ENCODE results near the gene ARAP2. TPM values are rescaled to one million over a fixed set of nuclear protein-coding genes. Genes with fewer than 3 reads are reported as not detected.

The ARAP2 gene
- total RNA-seq, 5 donors from 2014 or later (not counting 1 experiment from before 2014, with no cell fraction given): 41.2 to 94.3 (median 61.0) TPM

DNA sequence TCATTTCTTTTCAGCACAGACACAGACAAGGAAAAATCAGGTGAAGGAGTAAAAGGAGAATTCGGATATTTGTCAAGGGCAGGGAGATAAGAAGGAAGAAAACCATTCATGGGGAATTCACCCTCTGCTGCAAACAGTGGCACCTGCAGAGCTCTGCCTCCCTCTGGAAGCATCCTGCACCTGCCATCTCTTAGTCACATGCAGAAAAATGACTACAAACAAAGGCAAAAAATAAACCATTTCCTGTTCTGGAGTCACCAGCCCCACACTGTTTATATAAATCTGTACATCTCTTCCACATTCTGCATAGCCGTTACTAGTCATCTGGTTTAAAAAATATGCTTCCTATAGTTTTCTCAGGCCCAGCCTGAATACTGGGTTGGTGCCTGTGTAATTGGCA is 205.3 kb downstream of the ARAP2 start:
- no peak for DNase-seq
- H3K27ac ChIP-seq (ENCODE audit: low read length): no peak overlapping the region
- H3K27me3 ChIP-seq (replicated peaks in 1 of 2; ENCODE audit: control insufficient read depth in 2 of 2, extremely low read depth in 1 of 2, insufficient read depth in 2 of 2, low read length in 1 of 2): no peaks in the 10 kb centered on the region
- Mint-ChIP-seq H3K9me3 (peaks cover 0 to 8% (median 0%) of the 10 kb centered on the region in 3 donors), H3K4me3 (no peak overlapping the region), H3K4me1 (no peaks in the 10 kb centered on the region), H3K27ac (no peak overlapping the region), H3K27me3 (no peaks in the 10 kb centered on the region), H3K36me3 (peaks cover 21% of the 10 kb centered on the region)
- ATAC-seq (replicated peaks in 1 of 4): no peak
- ChIA-PET POLR2A (no interaction called here), CTCF (no interaction called here)
- no CpG with 5 or more reads among the region's 2 CpGs for WGBS (ENCODE audit: insufficient coverage)
- H3K36me3 ChIP-seq (ENCODE audit: control insufficient read depth in 2 of 2, extremely low read depth in 1 of 2, insufficient read depth in 1 of 2, low read length in 1 of 2): no peaks in the 10 kb centered on the region
- no peaks in the 10 kb centered on the region for H3K9me3 ChIP-seq
- H3K4me3 ChIP-seq (ENCODE audit: control insufficient read depth in 1 of 2, extremely low read depth in 1 of 2, low read length in 1 of 2): no peak overlapping the region
- H3K4me1 ChIP-seq (ENCODE audit: control insufficient read depth in 1 of 2, extremely low read depth in 1 of 2, insufficient read depth in 2 of 2, low read length in 2 of 2): no peaks in the 10 kb centered on the region

DNA sequence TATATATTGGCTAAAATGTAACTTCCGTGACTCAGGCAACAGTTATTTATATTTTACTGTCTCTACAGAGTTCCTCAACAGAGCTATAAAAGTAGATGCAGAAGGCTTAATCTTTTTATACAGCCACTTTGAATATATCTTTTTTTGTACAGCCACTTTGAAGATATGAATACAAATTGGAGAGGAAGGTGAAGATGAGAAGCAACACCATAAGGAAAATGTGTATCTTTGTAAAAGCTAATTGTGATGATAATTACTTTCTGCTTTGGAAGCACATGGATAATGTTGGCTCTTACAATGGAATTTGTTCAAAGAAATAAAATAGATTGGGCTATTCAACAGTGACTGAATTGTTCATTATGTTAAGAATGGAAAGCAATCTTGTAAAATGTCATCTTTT is 205.8 kb downstream of the ARAP2 start:
- no CpG with 5 or more reads among the region's 1 CpG for WGBS (ENCODE audit: insufficient coverage)
- Mint-ChIP-seq H3K27me3 (no peaks in the 10 kb centered on the region), H3K4me1 (no peaks in the 10 kb centered on the region), H3K36me3 (peaks cover 21% of the 10 kb centered on the region), H3K27ac (no peak overlapping the region), H3K9me3 (peaks cover 0 to 13% (median 0%) of the 10 kb centered on the region in 3 donors), H3K4me3 (no peak overlapping the region)
- ChIA-PET POLR2A (no interaction called here), CTCF (no interaction called here)
- H3K27ac ChIP-seq (ENCODE audit: low read length): no peak overlapping the region
- no peaks in the 10 kb centered on the region for H3K4me1 ChIP-seq (ENCODE audit: control insufficient read depth in 1 of 2, extremely low read depth in 1 of 2, insufficient read depth in 2 of 2, low read length in 2 of 2)
- H3K36me3 ChIP-seq (ENCODE audit: control insufficient read depth in 2 of 2, extremely low read depth in 1 of 2, insufficient read depth in 1 of 2, low read length in 1 of 2): no peaks in the 10 kb centered on the region
- H3K4me3 ChIP-seq (ENCODE audit: control insufficient read depth in 1 of 2, extremely low read depth in 1 of 2, low read length in 1 of 2): no peak overlapping the region
- ATAC-seq (replicated peaks in 1 of 4) (no peak), DNase-seq (no peak)
- no peaks in the 10 kb centered on the region for H3K9me3 ChIP-seq
- no peaks in the 10 kb centered on the region for H3K27me3 ChIP-seq (replicated peaks in 1 of 2; ENCODE audit: control insufficient read depth in 2 of 2, extremely low read depth in 1 of 2, insufficient read depth in 2 of 2, low read length in 1 of 2)

DNA sequence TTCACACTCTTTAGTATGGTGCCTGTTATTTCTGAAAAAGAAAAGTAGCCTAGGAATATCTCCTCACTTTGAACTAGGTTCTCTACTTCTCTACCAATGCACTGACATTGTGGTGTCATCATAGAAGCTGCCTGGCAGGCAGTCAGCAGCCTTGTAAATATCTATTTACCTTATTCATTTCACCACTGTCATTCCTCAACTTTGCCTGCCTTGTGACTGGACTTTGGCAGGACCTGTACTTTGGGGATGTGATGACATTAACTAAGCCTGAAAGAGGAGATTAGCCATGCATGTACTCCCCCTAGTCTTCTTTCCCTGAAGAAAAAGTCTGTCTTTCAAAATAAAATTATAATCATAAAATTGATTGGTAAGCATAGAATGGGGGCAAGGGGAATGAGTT is 207.2 kb downstream of the ARAP2 start:
- Histone ChIP-seq H3K4me3 (ENCODE audit: control insufficient read depth in 1 of 2, extremely low read depth in 1 of 2, low read length in 1 of 2) (no peak overlapping the region), H3K27me3 (replicated peaks in 1 of 2; ENCODE audit: control insufficient read depth in 2 of 2, extremely low read depth in 1 of 2, insufficient read depth in 2 of 2, low read length in 1 of 2) (no peaks in the 10 kb centered on the region), H3K27ac (ENCODE audit: low read length) (no peak overlapping the region), H3K36me3 (ENCODE audit: control insufficient read depth in 2 of 2, extremely low read depth in 1 of 2, insufficient read depth in 1 of 2, low read length in 1 of 2) (no peaks in the 10 kb centered on the region), H3K4me1 (ENCODE audit: control insufficient read depth in 1 of 2, extremely low read depth in 1 of 2, insufficient read depth in 2 of 2, low read length in 2 of 2) (no peaks in the 10 kb centered on the region), H3K9me3 (no peaks in the 10 kb centered on the region)
- ChIA-PET POLR2A (interaction anchor here in 1 of 2 donors (0.6 kb wide), 1 partner anchor 108 kb away, joined by 3 read pairs; no protein-coding TSS in a partner anchor), CTCF (no interaction called here)
- Mint-ChIP-seq H3K27me3 (no peaks in the 10 kb centered on the region), H3K27ac (no peak overlapping the region), H3K4me1 (no peaks in the 10 kb centered on the region), H3K9me3 (peaks cover 0 to 13% (median 6%) of the 10 kb centered on the region in 3 donors), H3K36me3 (peaks cover 21% of the 10 kb centered on the region), H3K4me3 (no peak overlapping the region)
- DNase-seq (no peak), ATAC-seq (replicated peaks in 1 of 4) (no peak)

DNA sequence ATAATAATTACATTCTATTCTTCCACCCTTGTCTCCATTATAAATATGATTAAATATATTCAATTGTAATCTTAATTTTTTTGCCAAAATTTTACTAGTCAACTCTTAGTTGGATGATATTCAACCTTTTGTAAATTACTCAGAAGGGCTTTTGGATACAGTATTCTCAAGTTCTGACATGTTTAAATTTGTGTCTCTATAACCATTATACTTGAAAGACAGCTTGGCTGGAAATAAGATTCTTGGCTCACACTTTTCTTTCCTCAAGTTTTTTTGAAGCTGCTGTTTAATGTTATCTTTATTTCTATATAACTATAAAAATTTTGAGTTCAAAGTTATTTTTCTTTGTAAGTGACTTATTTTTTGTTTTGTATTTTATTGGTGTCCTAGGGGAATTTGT is 214.4 kb downstream of the ARAP2 start:
- Histone ChIP-seq H3K4me1 (ENCODE audit: control insufficient read depth in 1 of 2, extremely low read depth in 1 of 2, insufficient read depth in 2 of 2, low read length in 2 of 2) (no peaks in the 10 kb centered on the region), H3K9me3 (no peaks in the 10 kb centered on the region), H3K36me3 (ENCODE audit: control insufficient read depth in 2 of 2, extremely low read depth in 1 of 2, insufficient read depth in 1 of 2, low read length in 1 of 2) (no peaks in the 10 kb centered on the region), H3K27me3 (replicated peaks in 1 of 2; ENCODE audit: control insufficient read depth in 2 of 2, extremely low read depth in 1 of 2, insufficient read depth in 2 of 2, low read length in 1 of 2) (no peaks in the 10 kb centered on the region), H3K27ac (ENCODE audit: low read length) (no peak overlapping the region), H3K4me3 (ENCODE audit: control insufficient read depth in 1 of 2, extremely low read depth in 1 of 2, low read length in 1 of 2) (no peak overlapping the region)
- no peaks in the 10 kb centered on the region for H3K36me3 Mint-ChIP-seq
- ChIA-PET CTCF (no interaction called here), POLR2A (no interaction called here)
- peaks cover 0 to 12% (median 6%) of the 10 kb centered on the region in 3 donors for H3K9me3 Mint-ChIP-seq
- no peak overlapping the region for H3K4me3 Mint-ChIP-seq
- DNase-seq (no peak), ATAC-seq (replicated peaks in 1 of 4) (no peak)
- no peaks in the 10 kb centered on the region for H3K27me3 Mint-ChIP-seq
- no peaks in the 10 kb centered on the region for H3K4me1 Mint-ChIP-seq
- H3K27ac Mint-ChIP-seq: no peak overlapping the region

DNA sequence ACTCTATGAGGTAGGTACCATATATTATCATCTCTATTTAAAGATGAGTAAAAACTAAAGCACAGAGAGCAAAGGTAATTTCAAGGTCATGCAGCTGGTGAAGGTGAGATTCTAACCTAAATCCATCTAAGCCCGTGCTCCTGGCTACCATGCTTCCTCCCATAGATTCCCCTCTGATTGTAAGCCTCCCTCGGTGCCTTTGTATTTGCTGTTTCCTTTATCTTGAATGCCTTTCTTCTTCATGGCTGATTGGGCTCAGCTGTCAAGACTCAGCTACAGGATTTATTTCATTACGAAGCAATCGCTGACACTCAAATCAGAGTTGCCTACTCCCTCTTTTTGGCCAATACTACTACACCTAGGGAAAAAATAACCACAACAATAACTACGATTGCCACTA is 217.1 kb downstream of the ARAP2 start:
- Histone ChIP-seq H3K4me3 (ENCODE audit: control insufficient read depth in 1 of 2, extremely low read depth in 1 of 2, low read length in 1 of 2) (no peak overlapping the region), H3K36me3 (ENCODE audit: control insufficient read depth in 2 of 2, extremely low read depth in 1 of 2, insufficient read depth in 1 of 2, low read length in 1 of 2) (no peaks in the 10 kb centered on the region), H3K4me1 (ENCODE audit: control insufficient read depth in 1 of 2, extremely low read depth in 1 of 2, insufficient read depth in 2 of 2, low read length in 2 of 2) (no peaks in the 10 kb centered on the region), H3K27me3 (replicated peaks in 1 of 2; ENCODE audit: control insufficient read depth in 2 of 2, extremely low read depth in 1 of 2, insufficient read depth in 2 of 2, low read length in 1 of 2) (no peaks in the 10 kb centered on the region), H3K27ac (ENCODE audit: low read length) (no peak overlapping the region), H3K9me3 (no peaks in the 10 kb centered on the region)
- H3K27me3 Mint-ChIP-seq: no peaks in the 10 kb centered on the region
- CTCF ChIA-PET: no interaction called here
- no peak overlapping the region for H3K4me3 Mint-ChIP-seq
- no peaks in the 10 kb centered on the region for H3K9me3 Mint-ChIP-seq
- DNase-seq (no peak), ATAC-seq (replicated peaks in 1 of 4) (no peak)
- H3K27ac Mint-ChIP-seq: no peak overlapping the region
- POLR2A ChIA-PET: no interaction called here
- no peaks in the 10 kb centered on the region for H3K36me3 Mint-ChIP-seq
- WGBS (ENCODE audit: insufficient coverage): 93% methylated on average over 4 of the region's 5 CpGs
- no peaks in the 10 kb centered on the region for H3K4me1 Mint-ChIP-seq

DNA sequence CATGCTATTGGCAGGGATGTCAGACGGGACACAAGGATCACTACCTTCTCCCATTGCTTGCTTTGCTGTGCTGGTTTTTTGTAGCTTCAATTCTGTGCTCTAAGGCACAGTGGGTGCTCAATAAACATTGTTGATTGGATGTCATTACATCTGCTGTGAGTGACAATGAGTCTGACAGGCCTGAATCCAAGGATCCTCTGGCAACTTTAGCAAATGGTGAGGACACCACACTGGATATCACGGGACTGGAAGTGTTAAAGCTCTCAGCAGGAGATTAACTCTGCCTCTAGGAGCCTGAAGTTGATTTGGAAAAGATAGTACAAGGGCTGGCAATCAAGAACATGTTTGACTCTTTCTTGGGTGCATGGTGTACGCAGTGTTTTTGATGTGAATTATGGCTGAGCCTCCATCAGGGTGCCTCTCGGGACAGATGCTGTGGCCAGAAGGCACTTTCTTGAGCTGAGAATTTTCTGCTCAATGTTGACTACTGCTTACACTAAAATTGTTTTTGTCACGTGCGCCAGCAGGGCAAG is 217.9 kb downstream of the ARAP2 start:
- DNase-seq: no peak
- no peak for ATAC-seq (replicated peaks in 1 of 4)
- no peaks in the 10 kb centered on the region for H3K9me3 Mint-ChIP-seq
- Histone ChIP-seq H3K27me3 (replicated peaks in 1 of 2; ENCODE audit: control insufficient read depth in 2 of 2, extremely low read depth in 1 of 2, insufficient read depth in 2 of 2, low read length in 1 of 2) (no peaks in the 10 kb centered on the region), H3K36me3 (ENCODE audit: control insufficient read depth in 2 of 2, extremely low read depth in 1 of 2, insufficient read depth in 1 of 2, low read length in 1 of 2) (no peaks in the 10 kb centered on the region), H3K4me1 (ENCODE audit: control insufficient read depth in 1 of 2, extremely low read depth in 1 of 2, insufficient read depth in 2 of 2, low read length in 2 of 2) (no peaks in the 10 kb centered on the region), H3K4me3 (ENCODE audit: control insufficient read depth in 1 of 2, extremely low read depth in 1 of 2, low read length in 1 of 2) (no peak overlapping the region), H3K27ac (ENCODE audit: low read length) (no peak overlapping the region), H3K9me3 (no peaks in the 10 kb centered on the region)
- no peaks in the 10 kb centered on the region for H3K27me3 Mint-ChIP-seq
- ChIA-PET CTCF (no interaction called here), POLR2A (interaction anchor here in 1 of 2 donors (0.6 kb wide), 1 partner anchor 1586 kb away, joined by 6 read pairs; no protein-coding TSS in a partner anchor)
- H3K4me1 Mint-ChIP-seq: no peaks in the 10 kb centered on the region
- H3K27ac Mint-ChIP-seq: no peak overlapping the region
- 86% methylated on average over 5 of the region's 6 CpGs for WGBS (ENCODE audit: insufficient coverage)
- H3K36me3 Mint-ChIP-seq: no peaks in the 10 kb centered on the region
- H3K4me3 Mint-ChIP-seq: no peak overlapping the region

All from T-cell (primary cell).